LNCAP (cell line): Measurements from ENCODE around the gene ZNF766.

Experiments
- CTCF ChIP-seq: fragments of 450-650 bp; IDR thresholded peaks from 2 replicates; pipeline ENCODE4 v1.5.1; 2017; ENCODE audit warnings: mild to moderate bottlenecking

Gene ZNF766

DNA sequence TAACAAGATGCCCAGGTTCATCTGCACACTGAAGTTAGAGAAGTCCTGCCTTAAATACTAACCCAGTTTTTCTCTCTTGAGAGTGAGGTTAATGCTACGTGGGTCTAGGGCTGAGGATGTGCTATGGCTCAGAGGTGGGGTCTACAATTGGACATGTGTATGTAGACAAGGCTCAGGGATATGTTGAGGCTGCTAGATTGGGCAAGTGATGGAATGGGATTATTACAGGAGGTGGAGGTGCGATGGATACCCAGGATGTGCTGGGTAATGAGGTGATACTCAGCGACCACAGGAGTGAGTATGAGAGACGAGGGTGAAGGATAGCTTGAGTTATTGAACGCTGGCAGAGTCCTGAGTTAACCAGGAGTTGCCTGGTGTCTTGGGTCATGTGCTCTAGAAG lies 41.4 kb upstream of the ZNF766 start:
- TF ChIP-seq CTCF: no peak

DNA sequence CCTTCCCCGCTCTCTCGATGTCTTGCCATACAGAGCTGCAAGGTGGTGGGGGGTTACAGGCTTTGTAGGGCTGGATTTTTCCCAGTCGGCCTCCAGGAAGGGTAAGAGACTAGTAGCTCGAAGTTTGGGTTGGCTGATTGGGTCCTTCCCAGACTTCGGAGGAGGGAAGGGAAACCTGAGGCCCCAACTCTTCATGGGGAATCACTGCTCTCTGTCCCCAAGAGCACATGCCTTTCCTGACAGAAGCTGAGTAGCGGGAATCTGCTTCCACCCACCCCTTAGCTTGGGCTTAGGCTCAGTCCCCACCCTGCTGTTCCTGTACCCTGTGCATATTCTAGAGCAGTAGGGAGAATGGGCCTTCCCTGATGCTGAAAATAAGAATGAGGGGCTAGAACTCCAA lies 39.9 kb upstream of the ZNF766 start:
- TF ChIP-seq CTCF: no peak

GRCh38 chr19:52230685-52231084 lies 38.7 kb upstream of the ZNF766 start:
- no peak for TF ChIP-seq CTCF

DNA sequence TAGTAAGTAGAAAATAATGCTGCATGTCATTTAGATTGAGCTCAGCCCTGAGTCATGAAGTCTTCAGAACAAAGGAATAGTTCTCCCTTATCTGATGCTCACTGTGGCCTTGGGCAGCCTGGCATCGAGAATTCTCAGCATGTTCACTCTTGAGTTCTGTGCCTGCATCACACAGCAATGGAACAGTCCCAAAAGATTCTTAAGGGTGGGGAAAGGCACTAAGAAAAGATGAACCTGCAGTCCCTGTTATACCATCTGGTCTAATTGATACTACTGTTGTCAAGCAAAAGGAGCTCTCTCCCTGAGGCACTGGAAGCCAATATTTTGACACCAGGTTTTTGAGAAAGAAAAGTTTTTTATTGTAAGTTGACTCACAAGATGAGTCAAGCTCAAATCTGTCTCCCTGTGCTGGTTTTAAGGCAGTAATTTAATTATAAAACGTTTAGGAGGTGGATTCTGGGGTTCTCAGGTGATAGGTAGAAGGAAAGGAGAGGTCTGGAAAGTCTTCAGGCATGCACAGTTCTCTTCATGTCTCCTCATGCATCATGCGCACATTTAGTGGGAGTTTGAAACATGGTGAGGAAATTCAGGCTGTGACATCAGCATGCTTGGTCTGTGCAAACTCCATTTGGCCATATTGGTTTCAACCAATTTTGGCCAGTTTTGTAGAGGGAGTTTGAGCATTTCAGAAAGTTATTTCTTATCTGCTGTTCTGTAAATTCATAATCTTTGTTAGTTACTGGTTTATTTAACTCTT lies 38.1 kb upstream of the ZNF766 start:
- TF ChIP-seq CTCF: no peak

- TF ChIP-seq CTCF: no peak
Measured at GRCh38 chr19:52234406-52234805, 35.0 kb upstream of the ZNF766 start.

DNA sequence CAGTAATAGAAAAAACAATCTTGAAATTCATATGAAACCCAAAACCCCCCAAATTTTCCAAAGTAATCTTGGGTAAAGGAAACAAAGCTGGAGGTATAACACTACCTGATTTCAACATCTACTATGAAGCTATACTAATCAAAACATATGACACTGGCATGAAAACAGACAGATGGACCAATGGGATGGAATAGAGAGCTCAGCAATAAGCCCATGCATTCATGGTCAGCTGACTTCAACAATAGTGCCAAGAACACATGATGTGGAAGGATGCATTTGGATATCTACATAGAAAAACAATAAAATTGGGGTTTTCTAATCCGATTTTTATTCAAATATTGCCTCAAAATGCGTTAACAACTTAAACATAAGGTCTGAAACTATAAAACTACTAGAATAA lies 32.2 kb upstream of the ZNF766 start:
- TF ChIP-seq CTCF: no peak

GRCh38 chr19:52237771-52238400 lies 31.5 kb upstream of the ZNF766 start:
- TF ChIP-seq CTCF: peak; percentile 92
